Measurements from ENCODE around the gene TGM6. TPM values are rescaled to one million over a fixed set of nuclear protein-coding genes. Genes with fewer than 3 reads are reported as not detected.

The TGM6 gene
- total RNA-seq, 1 experiment from 2014 or later = not detected

DNA sequence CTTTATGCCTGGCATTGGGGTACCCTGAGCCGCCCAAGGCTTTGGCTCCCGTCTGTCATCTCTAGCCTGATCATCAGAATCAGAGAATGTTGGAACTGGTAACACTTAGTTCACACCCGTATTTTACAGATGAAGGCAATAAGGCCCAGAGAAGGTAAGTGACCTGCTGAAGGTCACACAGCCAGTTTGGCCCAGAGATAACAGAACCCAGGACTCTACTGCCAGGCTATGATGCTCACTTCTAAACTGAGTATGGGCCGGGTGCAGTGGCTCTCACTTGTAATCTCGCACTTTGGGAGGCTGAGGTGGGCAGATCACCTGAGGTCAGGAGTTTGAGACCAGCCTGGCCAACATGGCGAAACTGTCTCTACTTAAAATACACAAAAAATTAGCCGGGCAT is 1.8 kb upstream of the TGM6 start (continued):
- TF ChIP-seq ZNF532 (CRISPR knock-in tag; IDR thresholded peaks at IDR 0.05; ENCODE audit: borderline replicate concordance) (no peak), ETV6 (CRISPR knock-in tag; IDR thresholded peaks at IDR 0.05) (no peak), TEAD4 (CRISPR knock-in tag; IDR thresholded peaks at IDR 0.05) (no peak), ATF1 (CRISPR knock-in tag; IDR thresholded peaks at IDR 0.05) (no peak)
- TF ChIP-seq, protein P1, sequence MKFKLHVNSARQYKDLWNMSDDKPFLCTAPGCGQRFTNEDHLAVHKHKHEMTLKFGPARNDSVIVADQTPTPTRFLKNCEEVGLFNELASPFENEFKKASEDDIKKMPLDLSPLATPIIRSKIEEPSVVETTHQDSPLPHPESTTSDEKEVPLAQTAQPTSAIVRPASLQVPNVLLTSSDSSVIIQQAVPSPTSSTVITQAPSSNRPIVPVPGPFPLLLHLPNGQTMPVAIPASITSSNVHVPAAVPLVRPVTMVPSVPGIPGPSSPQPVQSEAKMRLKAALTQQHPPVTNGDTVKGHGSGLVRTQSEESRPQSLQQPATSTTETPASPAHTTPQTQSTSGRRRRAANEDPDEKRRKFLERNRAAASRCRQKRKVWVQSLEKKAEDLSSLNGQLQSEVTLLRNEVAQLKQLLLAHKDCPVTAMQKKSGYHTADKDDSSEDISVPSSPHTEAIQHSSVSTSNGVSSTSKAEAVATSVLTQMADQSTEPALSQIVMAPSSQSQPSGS (CRISPR knock-in tag; IDR thresholded peaks at IDR 0.05; ENCODE audit: borderline replicate concordance, low read depth) = no peak

- 0 out of 2 replicates have a peak, but pooled peaks cover 4% of the 10 kb centered on the region for H3K9me3 Mint-ChIP-seq
- no peak for TF ChIP-seq ZNF263 (CRISPR knock-in tag; IDR thresholded peaks at IDR 0.05; ENCODE audit: low read depth)
- TF ChIP-seq OVOL2 (CRISPR knock-in tag; IDR thresholded peaks at IDR 0.05; ENCODE audit: borderline replicate concordance) = no peak
- TF ChIP-seq FOXJ3 (CRISPR knock-in tag; IDR thresholded peaks at IDR 0.05; ENCODE audit: borderline replicate concordance) = no peak
- no peak for TF ChIP-seq ARID4B (CRISPR knock-in tag; IDR thresholded peaks at IDR 0.05; ENCODE audit: borderline replicate concordance)
- 0 out of 2 replicates have a peak, but pooled peaks have one; percentile 43 for TF ChIP-seq TEAD1 (CRISPR knock-in tag; IDR thresholded peaks at IDR 0.05)
- peak; percentile 20 for DNase-seq (ENCODE audit: low spot score)
- peak; percentile 90 for ATAC-seq
- H3K36me3 Mint-ChIP-seq = no peaks in the 10 kb centered on the region
- H3K4me3 Mint-ChIP-seq = no peak overlapping the region; the same call in 1 of the 2 replicates
- POLR2A ChIA-PET = interaction anchor here (0.6 kb wide), 1 partner anchor 26 kb away, joined by 3 read pairs; no protein-coding TSS in a partner anchor
- peak overlapping the region; percentile 84 for H3K27ac Mint-ChIP-seq
- H3K4me1 Mint-ChIP-seq = peaks cover 23% of the 10 kb centered on the region
- CTCF ChIA-PET = interaction anchor here (0.8 to 2.2 kb wide), 7 partner anchors 8 to 603 kb away, joined by 3 to 11 read pairs (median 5); no protein-coding TSS in a partner anchor
- no peaks in the 10 kb centered on the region for H3K27me3 Mint-ChIP-seq (ENCODE audit: low read depth)
These were observed 1.0 kb upstream of the TGM6 start for GRCh38 chr20:2379511-2380229.

DNA sequence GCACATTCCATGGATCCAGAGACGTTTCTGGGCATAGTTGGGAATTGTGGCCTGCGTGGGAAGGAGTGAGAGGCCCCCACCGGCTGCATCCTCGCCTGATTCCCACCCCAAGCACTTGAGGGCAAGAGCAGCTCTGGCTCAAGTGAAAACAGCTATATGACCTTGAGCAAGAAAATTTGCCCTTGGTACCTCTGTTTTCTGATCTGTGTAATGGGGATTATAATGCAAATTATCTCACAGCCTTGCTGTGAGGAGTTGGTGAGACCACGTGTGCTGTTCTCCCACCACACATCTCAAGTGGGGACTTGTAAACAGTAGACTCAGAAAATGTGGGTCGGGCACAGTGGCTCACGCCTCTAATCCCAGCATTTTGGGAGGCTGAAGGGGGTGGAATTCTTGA is 602 bp downstream of the TGM6 start:
- Mint-ChIP-seq H3K27ac (no peak overlapping the region), H3K4me3 (no peak overlapping the region), H3K9me3 (0 out of 2 replicates have a peak, but pooled peaks cover 4% of the 10 kb centered on the region), H3K27me3 (ENCODE audit: low read depth) (no peaks in the 10 kb centered on the region), H3K36me3 (no peaks in the 10 kb centered on the region), H3K4me1 (peaks cover 23% of the 10 kb centered on the region)
- POLR2A ChIA-PET = no interaction called here
- DNase-seq (ENCODE audit: low spot score) (no peak), ATAC-seq (no peak)
- CTCF ChIA-PET = interaction anchor here (1.1 to 1.7 kb wide), 3 partner anchors 11 to 209 kb away, joined by 3 to 7 read pairs (median 4); no protein-coding TSS in a partner anchor
- TF ChIP-seq SOX15 (CRISPR knock-in tag; IDR thresholded peaks at IDR 0.05) (no peak), ESRRA (CRISPR knock-in tag; IDR thresholded peaks at IDR 0.05; ENCODE audit: borderline replicate concordance) (peak; percentile 87; the same call in 1 of the 2 replicates)

Data from WTC11 (cell line).